HEK293 (cell line): ENCODE data around the gene RRBP1.

ENCODE experiments used
- CTCF ChIP-seq: fragments of 450-650 bp; formaldehyde crosslinking; IDR thresholded peaks from 2 replicates; pipeline ENCODE4 v1.5.1; 2016; ENCODE audit warnings: missing biosample characterization, missing genetic modification characterization
- SP3 ChIP-seq: fragments of 450-650 bp; formaldehyde crosslinking; IDR thresholded peaks from 2 replicates; pipeline ENCODE4 v1.5.1; 2016; ENCODE audit warnings: missing biosample characterization, missing genetic modification characterization
- ZNF140 ChIP-seq: fragments of 450-650 bp; formaldehyde crosslinking; IDR thresholded peaks from 2 replicates; pipeline ENCODE4 v1.5.1; 2016; ENCODE audit warnings: missing biosample characterization, missing genetic modification characterization
- ZNF148 ChIP-seq: fragments of 450-650 bp; formaldehyde crosslinking; IDR thresholded peaks from 2 replicates; pipeline ENCODE4 v1.5.0; 2017; ENCODE audit warnings: missing biosample characterization, missing genetic modification characterization, borderline replicate concordance
- ZNF596 ChIP-seq: fragments of 450-650 bp; IDR thresholded peaks from 2 replicates; pipeline ENCODE4 v1.5.0; 2018; ENCODE audit warnings: missing biosample characterization, mild to moderate bottlenecking, missing genetic modification characterization, moderate library complexity
- ZNF837 ChIP-seq: fragments of 450-650 bp; formaldehyde crosslinking; IDR thresholded peaks from 2 replicates; pipeline ENCODE4 v1.5.1; 2016; ENCODE audit warnings: missing biosample characterization, missing genetic modification characterization
- ZSCAN30 ChIP-seq: fragments of 450-650 bp; IDR thresholded peaks from 2 replicates; pipeline ENCODE4 v1.5.1; 2018; ENCODE audit warnings: missing biosample characterization, mild to moderate bottlenecking, missing genetic modification characterization, moderate library complexity

GRCh38 chr20:17711267-17711627 lies 29.2 kb upstream of the RRBP1 start:
- no peak for TF ChIP-seq ZNF596
- TF ChIP-seq CTCF, result no peak
- no peak for TF ChIP-seq ZNF837 (tag by site-specific recombination)
- TF ChIP-seq ZSCAN30 (tag by site-specific recombination), result no peak
- no peak for TF ChIP-seq ZNF148 (tag by site-specific recombination)
- no peak for TF ChIP-seq SP3
- TF ChIP-seq ZNF140 (tag by site-specific recombination), result no peak
